HG03354 (cell line): ENCODE results near the gene OXTR.

Experiments
- ATAC-seq: cut with Tn5 transposase; IDR thresholded peaks from one replicate; pipeline ENCODE4 v1.9.1; 2021; ENCODE audit warnings: mild to moderate bottlenecking; ENCODE audit not compliant: unreplicated experiment, poor library complexity, severe bottlenecking

The OXTR gene

DNA sequence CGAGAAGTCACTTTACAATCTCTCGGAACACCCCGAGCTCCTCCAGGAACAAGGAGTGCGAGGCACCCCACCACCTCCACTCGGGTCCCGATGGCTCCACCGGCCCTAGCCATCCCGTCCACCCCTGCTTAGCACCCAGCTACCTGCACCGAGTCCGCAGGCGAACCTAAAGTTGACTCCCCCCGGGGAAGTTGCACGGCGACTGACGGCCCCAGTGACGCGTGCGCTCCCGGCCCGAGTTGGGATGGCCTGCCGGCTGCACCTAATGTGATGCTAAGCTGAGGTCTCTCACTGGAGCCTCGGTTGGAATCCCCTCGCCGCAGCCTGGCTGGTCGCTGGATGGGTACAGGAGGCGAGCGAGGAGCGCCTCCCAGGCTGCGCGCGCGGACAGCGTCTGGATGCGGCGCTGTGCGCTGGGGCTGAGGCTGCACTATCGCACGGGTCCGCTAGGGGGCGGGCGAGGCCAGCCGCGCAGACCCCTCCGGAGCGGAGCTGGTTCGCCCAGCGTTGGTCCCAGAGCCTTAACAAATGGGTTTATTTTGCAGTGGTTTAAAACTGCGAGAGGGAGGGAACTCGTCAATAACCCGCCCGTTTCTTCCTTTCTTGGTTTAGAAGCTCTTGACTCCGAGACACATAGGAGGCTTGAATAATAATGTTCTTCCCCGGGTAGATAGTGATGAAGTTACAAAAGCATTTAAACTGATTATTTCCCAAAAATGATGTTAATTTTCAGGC is at the start of gene OXTR:
TSS of gene OXTR (minus strand) at position 526 of the 735 bp plus-strand sequence. CDS start 1,426 bp downstream, outside the sequence.
- ATAC-seq, result peak; percentile 62

DNA sequence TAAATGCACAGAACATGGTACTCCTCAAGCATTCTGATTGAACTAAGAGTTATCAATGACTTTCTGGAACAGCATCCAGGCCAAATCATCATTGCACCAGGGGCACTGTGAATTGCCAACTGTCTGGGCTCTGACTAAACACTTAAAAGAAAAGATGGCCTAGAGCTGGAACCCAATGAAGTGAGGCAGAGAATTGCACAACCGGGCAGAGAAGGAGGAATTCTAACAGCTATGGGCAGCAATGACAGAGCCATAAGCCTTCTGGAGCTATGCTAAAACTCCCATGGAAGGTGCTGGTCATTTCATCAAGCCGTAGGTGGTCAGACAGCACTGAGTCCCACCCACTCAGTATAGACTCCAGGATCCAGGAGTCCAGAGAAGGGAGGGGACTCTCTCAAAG is 48.1 kb upstream of the OXTR start:
- no peak for ATAC-seq

- no peak for ATAC-seq
Measured at GRCh38 chr3:8816106-8816505, 46.7 kb upstream of the OXTR start.

DNA sequence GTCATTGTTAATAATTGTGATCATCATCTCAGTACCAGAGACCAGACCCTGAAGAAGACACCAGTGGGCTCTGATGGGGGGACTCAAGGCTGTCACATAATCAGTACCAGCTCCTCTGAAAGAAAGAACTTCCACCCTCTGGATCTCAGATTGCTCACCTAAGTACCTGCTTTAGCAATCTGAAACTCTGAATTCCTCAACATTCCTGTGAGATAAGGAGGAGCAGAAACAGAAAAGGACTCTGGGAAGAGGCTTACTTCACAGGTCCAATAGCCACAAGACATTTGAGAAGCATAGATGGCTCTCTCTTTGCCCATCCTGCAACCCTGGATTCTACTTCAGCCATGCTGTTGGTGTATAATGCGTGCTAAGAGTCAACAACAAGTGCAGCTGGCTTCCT is 44.0 kb upstream of the OXTR start:
- no peak for ATAC-seq

GRCh38 chr3:8810561-8810960 is 41.1 kb upstream of the OXTR start:
- ATAC-seq, result no peak

- ATAC-seq, result no peak
Measured at GRCh38 chr3:8805774-8806173, 36.4 kb upstream of the OXTR start.

DNA sequence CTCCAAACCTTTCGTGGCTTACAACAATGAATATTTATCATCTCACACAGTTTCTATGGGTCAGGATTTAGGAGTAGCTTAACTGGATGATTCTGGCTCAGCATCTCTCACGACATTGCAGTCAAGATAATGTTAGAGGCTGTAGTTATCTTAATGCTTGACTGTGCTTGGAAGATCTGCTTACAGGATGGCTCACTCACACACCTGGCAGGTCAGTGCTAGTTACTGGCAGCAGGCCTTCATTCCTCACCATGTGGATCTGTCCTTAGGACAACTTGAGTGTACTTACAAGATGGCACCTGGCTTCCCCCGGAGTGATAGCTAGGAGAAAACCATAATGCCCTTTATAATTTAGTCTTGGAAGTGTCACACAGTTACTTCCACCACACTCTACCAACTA is 32.8 kb upstream of the OXTR start:
- ATAC-seq, result no peak

DNA sequence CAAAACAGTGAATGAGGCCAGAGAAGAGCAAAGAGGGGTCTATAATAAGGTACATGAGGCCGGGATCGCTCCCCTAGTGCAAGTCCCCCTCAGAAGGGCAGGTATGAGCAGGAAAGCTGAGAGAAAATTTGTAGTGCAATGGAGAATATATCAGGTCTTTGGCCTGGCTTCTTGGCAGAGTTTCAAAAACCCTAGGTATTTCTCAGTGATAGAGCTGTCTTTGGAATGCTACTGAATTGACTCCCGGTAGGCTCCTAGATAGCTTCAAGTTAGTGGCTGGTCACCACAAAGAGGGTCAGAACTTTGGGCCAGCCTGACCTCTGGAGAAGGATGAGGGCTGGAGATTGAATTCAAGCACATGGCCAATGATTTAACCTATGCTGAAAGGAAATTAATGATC is 30.6 kb upstream of the OXTR start:
- no peak for ATAC-seq

- no peak for ATAC-seq
Measured at GRCh38 chr3:8794247-8794646, 24.8 kb upstream of the OXTR start.

GRCh38 chr3:8793242-8793641 is 23.8 kb upstream of the OXTR start:
- no peak for ATAC-seq

DNA sequence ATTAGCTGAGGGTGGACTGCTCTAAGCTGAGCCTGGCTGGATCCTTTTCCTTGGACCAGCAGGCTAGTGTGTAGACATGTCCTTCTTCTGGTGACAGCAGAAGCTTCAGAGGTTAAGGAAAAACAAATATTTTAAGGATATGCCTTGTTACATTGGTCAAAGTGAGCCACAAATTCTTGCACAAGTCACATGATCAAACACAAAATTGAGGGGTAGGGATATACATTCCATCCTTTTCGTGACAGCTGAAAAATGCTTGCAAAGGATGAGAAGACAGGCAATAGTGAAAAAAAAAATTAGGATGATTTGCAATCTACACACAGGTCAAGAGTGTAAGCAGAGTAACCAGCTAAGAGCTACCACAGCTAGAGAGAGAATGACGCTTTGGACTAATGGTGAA is 21.1 kb upstream of the OXTR start:
- no peak for ATAC-seq

- no peak for ATAC-seq
Measured at GRCh38 chr3:8784676-8785435, 15.4 kb upstream of the OXTR start.

DNA sequence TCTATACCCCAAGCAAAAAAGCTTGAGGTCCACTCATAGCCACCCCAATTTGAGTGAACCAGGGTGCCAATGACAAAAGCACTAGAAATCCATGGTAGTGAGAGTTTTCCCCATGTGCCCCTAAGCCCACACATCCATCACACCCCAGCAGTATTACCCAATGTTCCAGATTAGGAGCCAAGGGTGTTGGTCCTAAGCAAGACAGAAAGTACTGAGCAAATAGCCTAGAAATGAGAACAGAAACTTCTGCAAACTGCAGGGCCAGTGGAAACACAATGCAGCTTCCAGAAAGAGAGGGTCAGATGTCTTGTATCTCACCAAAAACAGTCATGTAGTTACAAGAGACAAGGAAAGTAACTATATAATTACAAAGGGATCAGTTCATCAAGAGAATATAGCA is 10.9 kb upstream of the OXTR start:
- ATAC-seq, result no peak

DNA sequence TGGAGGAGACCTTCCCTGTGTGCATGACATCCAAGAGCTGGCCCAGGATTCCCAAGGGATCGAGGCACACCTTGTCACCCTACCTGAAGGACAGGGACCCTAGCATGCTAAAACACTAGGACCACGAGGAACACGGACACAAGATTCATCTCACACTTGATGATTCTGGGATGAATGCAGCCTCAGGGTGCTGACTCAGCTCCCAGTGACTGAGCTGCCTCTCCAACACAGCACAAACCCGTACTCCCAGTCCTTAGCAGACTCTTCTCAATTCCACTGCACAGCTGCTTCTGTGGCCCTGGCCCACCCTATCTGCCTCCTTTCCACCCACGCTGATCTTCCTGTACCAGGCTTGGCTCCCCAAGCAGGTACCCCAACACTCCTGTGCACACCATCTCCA is 9.1 kb upstream of the OXTR start:
- no peak for ATAC-seq

GRCh38 chr3:8777978-8778267 is 8.5 kb upstream of the OXTR start:
- ATAC-seq, result no peak

DNA sequence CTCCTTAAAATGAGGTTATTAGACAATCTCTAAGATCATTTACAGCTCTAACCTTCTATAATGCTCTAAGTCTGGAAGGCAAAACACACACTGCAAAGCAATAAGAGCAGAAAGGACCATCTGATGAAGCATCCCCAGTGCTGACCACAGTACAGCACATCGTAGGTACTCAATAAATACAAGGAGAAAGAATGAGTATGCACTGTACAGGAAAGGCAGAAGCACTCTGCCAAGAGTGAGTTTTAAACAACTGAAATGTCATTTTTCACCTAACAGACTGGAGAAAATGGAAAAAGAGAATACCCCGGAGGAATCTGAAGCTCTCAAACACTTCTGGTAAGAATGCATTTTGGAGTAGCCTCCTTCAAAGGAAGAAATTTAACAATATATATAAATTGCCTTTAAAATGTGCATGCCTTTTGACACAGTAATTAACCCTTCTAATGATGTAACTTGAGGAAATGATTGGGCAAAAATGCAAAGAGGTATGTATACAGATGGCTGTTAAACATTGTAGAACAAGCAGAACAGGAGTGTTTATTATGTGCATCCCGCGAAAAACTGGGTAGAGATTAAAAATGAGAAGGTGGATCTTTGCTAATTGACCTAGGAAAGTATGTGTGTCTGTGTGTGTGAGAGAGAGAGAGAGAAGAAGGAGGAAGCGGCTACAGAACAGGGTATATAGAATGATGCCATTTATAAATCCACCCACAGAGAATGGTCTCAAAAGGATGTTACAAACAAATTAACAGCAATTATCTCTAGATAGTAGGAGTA is 8.0 kb upstream of the OXTR start:
- no peak for ATAC-seq

DNA sequence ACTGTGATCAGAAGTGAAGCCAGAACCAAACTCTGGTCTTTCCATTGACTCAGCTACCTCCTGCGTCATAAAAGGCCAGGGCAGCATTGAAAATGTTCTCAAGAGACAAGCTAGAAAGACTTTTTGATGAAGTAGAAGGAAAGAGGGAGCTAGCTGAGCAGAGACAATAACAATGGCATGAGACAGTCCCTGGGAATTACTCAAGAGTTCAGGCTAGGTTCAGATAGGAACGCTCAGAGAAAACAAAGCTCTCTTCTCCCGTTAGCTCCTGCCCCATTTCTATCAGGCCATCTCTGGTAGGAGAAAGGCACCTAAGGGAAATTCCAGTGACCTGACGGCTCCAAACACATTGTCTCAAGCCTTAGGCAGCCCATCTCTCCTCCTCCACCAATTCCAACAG is 7.0 kb upstream of the OXTR start:
- ATAC-seq, result no peak

GRCh38 chr3:8775602-8776001 is 6.2 kb upstream of the OXTR start:
- ATAC-seq, result no peak

GRCh38 chr3:8775181-8775580 is 5.8 kb upstream of the OXTR start:
- no peak for ATAC-seq

- ATAC-seq, result no peak
Measured at GRCh38 chr3:8773941-8774542, 4.6 kb upstream of the OXTR start.
